ENCODE results near the gene NFIB.

NFIB gene

DNA sequence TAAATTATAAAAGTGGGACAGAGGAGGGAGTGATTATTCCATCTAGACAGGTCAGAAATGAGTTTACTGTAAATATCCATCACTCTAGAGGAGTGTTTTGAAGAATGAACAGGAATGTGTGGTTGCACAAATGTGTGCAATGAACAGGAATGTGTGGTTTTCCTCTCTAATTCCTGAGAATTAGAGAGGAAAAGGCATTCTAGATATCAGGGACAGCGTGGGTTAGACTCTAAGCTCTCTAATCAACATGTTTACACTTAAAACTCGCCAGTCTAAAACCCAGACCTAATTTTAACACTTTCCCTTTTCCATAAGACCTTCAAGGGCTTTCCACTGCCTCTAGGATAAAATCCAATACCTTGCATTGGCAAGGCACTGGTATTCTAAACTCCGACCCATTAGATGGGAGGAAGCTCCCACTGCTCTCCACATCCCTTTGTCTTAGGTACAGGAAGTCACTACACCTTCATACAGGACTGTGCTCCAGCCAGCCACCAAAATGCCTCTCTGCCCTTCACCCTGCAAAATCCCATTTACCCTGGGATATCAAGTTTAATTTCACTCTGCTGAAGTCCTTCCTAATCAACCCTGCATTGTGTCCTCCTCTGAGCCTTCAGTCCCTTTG, 67.9 kb downstream of the NFIB start:
- H3K27me3 ChIP-seq (ENCODE audit: insufficient read depth, poor library complexity, severe bottlenecking) = no peaks in the 10 kb centered on the region
- DNase-seq (ENCODE audit: low spot score) = no peak
- peak overlapping the region; percentile 31 for H3K27ac ChIP-seq (ENCODE audit: poor library complexity, severe bottlenecking)
- H3K4me3 ChIP-seq (ENCODE audit: severe bottlenecking) = no peak overlapping the region
- H3K4me1 ChIP-seq (ENCODE audit: insufficient read depth, poor library complexity, severe bottlenecking) = peaks cover 48% of the 10 kb centered on the region
- TF ChIP-seq, protein P1, sequence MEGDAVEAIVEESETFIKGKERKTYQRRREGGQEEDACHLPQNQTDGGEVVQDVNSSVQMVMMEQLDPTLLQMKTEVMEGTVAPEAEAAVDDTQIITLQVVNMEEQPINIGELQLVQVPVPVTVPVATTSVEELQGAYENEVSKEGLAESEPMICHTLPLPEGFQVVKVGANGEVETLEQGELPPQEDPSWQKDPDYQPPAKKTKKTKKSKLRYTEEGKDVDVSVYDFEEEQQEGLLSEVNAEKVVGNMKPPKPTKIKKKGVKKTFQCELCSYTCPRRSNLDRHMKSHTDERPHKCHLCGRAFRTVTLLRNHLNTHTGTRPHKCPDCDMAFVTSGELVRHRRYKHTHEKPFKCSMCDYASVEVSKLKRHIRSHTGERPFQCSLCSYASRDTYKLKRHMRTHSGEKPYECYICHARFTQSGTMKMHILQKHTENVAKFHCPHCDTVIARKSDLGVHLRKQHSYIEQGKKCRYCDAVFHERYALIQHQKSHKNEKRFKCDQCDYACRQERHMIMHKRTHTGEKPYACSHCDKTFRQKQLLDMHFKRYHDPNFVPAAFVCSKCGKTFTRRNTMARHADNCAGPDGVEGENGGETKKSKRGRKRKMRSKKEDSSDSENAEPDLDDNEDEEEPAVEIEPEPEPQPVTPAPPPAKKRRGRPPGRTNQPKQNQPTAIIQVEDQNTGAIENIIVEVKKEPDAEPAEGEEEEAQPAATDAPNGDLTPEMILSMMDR (IDR thresholded peaks at IDR 0.05; ENCODE audit: poor library complexity, severe bottlenecking) = no peak
- 0 out of 2 replicates have a peak, but pooled peaks cover 12% of the 10 kb centered on the region for H3K36me3 ChIP-seq (ENCODE audit: low read depth)
- no peaks in the 10 kb centered on the region for H3K9me3 ChIP-seq (ENCODE audit: severe bottlenecking)
- ATAC-seq (ENCODE audit: low read depth) = peak; percentile 56

DNA sequence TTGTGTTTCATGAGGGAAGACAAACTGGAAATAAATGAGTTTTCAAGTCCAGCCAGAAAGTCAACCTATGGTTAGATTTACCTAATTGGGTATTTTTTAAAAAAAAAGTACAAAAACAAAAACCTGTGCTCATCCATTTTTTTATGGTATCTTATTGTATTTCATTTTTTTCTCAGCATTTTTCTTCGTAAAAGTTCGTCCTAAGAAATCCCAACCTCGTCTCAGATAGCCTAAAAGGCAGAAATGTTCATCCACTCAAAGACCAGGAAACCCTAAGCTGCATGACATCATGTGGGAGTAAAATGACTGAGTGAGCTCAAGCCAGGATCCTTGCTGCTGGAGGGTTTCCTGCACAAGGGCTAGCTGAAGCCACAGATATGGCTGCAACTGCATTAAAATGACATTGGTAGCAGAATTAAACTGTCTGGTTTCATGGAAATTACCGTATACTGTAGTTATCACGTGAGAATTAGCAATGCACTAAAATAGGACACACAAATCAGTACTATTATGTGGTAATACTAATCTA, 70.4 kb downstream of the NFIB start:
- Histone ChIP-seq H3K4me1 (ENCODE audit: insufficient read depth, poor library complexity, severe bottlenecking) (peaks cover 55% of the 10 kb centered on the region), H3K27ac (ENCODE audit: poor library complexity, severe bottlenecking) (no peak overlapping the region), H3K36me3 (ENCODE audit: low read depth) (0 out of 2 replicates have a peak, but pooled peaks cover 8% of the 10 kb centered on the region), H3K27me3 (ENCODE audit: insufficient read depth, poor library complexity, severe bottlenecking) (no peaks in the 10 kb centered on the region), H3K9me3 (ENCODE audit: severe bottlenecking) (no peaks in the 10 kb centered on the region), H3K4me3 (ENCODE audit: severe bottlenecking) (no peak overlapping the region)
- no peak for ATAC-seq (ENCODE audit: low read depth)
- TF ChIP-seq, protein P1 (IDR thresholded peaks at IDR 0.05; ENCODE audit: poor library complexity, severe bottlenecking) = no peak
- no peak for DNase-seq (ENCODE audit: low spot score)

DNA sequence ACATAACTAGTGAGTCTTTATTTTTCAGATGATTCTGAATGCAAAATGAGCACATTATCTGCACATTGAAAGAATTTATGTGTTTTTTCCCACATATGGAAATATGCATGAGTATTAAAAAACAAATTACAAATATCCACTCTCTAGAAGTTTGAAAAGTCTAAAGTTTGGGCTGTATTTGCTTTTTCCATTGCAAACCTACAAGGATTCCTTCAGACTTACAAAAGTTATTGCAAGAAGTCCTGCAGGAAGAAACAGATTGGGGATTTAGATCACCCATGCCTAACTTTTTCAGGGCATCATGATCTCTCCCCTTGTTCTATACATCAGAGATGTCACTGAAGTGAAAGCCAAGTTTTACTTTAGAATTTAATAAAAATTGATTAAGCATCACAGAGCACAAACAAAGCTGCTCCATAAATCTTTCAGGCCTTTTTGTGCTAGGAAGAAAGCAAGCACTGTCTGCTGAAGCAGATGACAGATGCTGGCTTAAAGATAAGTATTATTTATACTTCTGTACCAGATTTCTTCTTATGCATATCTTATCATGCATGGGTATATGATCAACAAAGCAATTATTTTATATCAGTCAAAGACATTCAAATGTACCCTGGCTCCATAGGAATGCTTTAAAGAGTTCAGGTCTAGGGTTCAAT, 71.7 kb downstream of the NFIB start:
- H3K9me3 ChIP-seq (ENCODE audit: severe bottlenecking) = no peaks in the 10 kb centered on the region
- no peak for ATAC-seq (ENCODE audit: low read depth)
- H3K27me3 ChIP-seq (ENCODE audit: insufficient read depth, poor library complexity, severe bottlenecking) = no peaks in the 10 kb centered on the region
- no peak for DNase-seq (ENCODE audit: low spot score)
- 0 out of 2 replicates have a peak, but pooled peaks cover 7% of the 10 kb centered on the region for H3K36me3 ChIP-seq (ENCODE audit: low read depth)
- TF ChIP-seq, protein P1 (IDR thresholded peaks at IDR 0.05; ENCODE audit: poor library complexity, severe bottlenecking) = no peak
- H3K27ac ChIP-seq (ENCODE audit: poor library complexity, severe bottlenecking) = peak overlapping the region; percentile 96
- peaks cover 63% of the 10 kb centered on the region for H3K4me1 ChIP-seq (ENCODE audit: insufficient read depth, poor library complexity, severe bottlenecking)
- no peak overlapping the region for H3K4me3 ChIP-seq (ENCODE audit: severe bottlenecking)

DNA sequence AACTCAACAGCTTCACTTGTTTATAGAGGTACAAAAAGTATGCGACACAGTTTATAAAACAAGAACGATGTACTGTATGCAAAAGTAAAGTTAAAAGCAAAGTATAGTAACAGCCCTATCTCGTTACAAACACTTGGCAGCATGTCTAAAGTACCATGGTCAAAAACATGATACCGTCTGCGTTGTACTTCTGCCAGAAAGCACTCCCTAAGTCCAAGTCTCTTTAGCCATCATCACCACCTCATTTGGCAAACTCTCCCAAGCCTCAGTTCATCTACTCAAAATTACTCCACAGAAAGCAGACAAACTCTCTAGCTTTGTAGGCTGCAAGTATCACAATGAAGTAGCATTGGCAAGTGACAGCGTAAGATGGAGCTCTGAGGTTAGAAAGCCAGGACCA, 73.4 kb downstream of the NFIB start:
- Histone ChIP-seq H3K4me1 (ENCODE audit: insufficient read depth, poor library complexity, severe bottlenecking) (peaks cover 64% of the 10 kb centered on the region), H3K9me3 (ENCODE audit: severe bottlenecking) (no peaks in the 10 kb centered on the region), H3K36me3 (ENCODE audit: low read depth) (peaks cover 4% of the 10 kb centered on the region), H3K27me3 (ENCODE audit: insufficient read depth, poor library complexity, severe bottlenecking) (no peaks in the 10 kb centered on the region), H3K4me3 (ENCODE audit: severe bottlenecking) (no peak overlapping the region), H3K27ac (ENCODE audit: poor library complexity, severe bottlenecking) (peak overlapping the region; percentile 96)
- no peak for DNase-seq (ENCODE audit: low spot score)
- TF ChIP-seq, protein P1 (IDR thresholded peaks at IDR 0.05; ENCODE audit: poor library complexity, severe bottlenecking) = no peak
- ATAC-seq (ENCODE audit: low read depth) = no peak

Measured in RWPE2 (cell line).